ENCODE results near the gene RBKS.

Gene RBKS

GRCh38 chr2:27907547-27907946 is 17.4 kb upstream of the RBKS start:
- Histone ChIP-seq H3K27ac (replicated peaks) (no peak overlapping the region), H3K27me3 (ENCODE audit: insufficient read depth, poor library complexity, severe bottlenecking) (no peaks in the 10 kb centered on the region), H3K4me3 (replicated peaks; ENCODE audit: insufficient read depth, low read length) (no peak overlapping the region)
- DNase-seq (ENCODE audit: low read depth in 1 of 2, low spot score in 1 of 2), result no peak
- TF ChIP-seq SPI1 (IDR thresholded peaks at IDR 0.05; ENCODE audit: borderline replicate concordance, low read depth) (no peak), GABPA (IDR thresholded peaks at IDR 0.05; ENCODE audit: low read depth) (no peak), REST (IDR thresholded peaks at IDR 0.05; ENCODE audit: insufficient replicate concordance, low read depth) (no peak), CTCF (IDR thresholded peaks at IDR 0.05; ENCODE audit: insufficient read depth, low read length) (no peak), POLR2AphosphoS5 (IDR thresholded peaks at IDR 0.05; ENCODE audit: low read depth) (no peak)

GRCh38 chr2:27906074-27906473 is 15.9 kb upstream of the RBKS start:
- no peak for TF ChIP-seq CTCF (IDR thresholded peaks at IDR 0.05; ENCODE audit: insufficient read depth, low read length)
- TF ChIP-seq POLR2AphosphoS5 (IDR thresholded peaks at IDR 0.05; ENCODE audit: low read depth), result no peak
- H3K27ac ChIP-seq (replicated peaks), result no peak overlapping the region
- no peak overlapping the region for H3K4me3 ChIP-seq (replicated peaks; ENCODE audit: insufficient read depth, low read length)
- no peaks in the 10 kb centered on the region for H3K27me3 ChIP-seq (ENCODE audit: insufficient read depth, poor library complexity, severe bottlenecking)
- no peak for DNase-seq (ENCODE audit: low read depth in 1 of 2, low spot score in 1 of 2)

GRCh38 chr2:27904405-27904665 is 14.1 kb upstream of the RBKS start:
- no peak for DNase-seq (ENCODE audit: low read depth in 1 of 2, low spot score in 1 of 2)
- no peak overlapping the region for H3K4me3 ChIP-seq (replicated peaks; ENCODE audit: insufficient read depth, low read length)
- H3K27ac ChIP-seq (replicated peaks), result no peak overlapping the region
- H3K27me3 ChIP-seq (ENCODE audit: insufficient read depth, poor library complexity, severe bottlenecking), result no peaks in the 10 kb centered on the region
- TF ChIP-seq GABPA (IDR thresholded peaks at IDR 0.05; ENCODE audit: low read depth) (no peak), REST (IDR thresholded peaks at IDR 0.05; ENCODE audit: insufficient replicate concordance, low read depth) (no peak), POLR2AphosphoS5 (IDR thresholded peaks at IDR 0.05; ENCODE audit: low read depth) (no peak), SPI1 (IDR thresholded peaks at IDR 0.05; ENCODE audit: borderline replicate concordance, low read depth) (no peak), CTCF (IDR thresholded peaks at IDR 0.05; ENCODE audit: insufficient read depth, low read length) (no peak)

- no peak overlapping the region for H3K4me3 ChIP-seq (replicated peaks; ENCODE audit: insufficient read depth, low read length)
- H3K27ac ChIP-seq (replicated peaks), result no peak overlapping the region
- no peak for DNase-seq (ENCODE audit: low read depth in 1 of 2, low spot score in 1 of 2)
- TF ChIP-seq GABPA (IDR thresholded peaks at IDR 0.05; ENCODE audit: low read depth) (no peak), SPI1 (IDR thresholded peaks at IDR 0.05; ENCODE audit: borderline replicate concordance, low read depth) (no peak), POLR2AphosphoS5 (IDR thresholded peaks at IDR 0.05; ENCODE audit: low read depth) (no peak), CTCF (IDR thresholded peaks at IDR 0.05; ENCODE audit: insufficient read depth, low read length) (no peak), REST (IDR thresholded peaks at IDR 0.05; ENCODE audit: insufficient replicate concordance, low read depth) (no peak)
- no peaks in the 10 kb centered on the region for H3K27me3 ChIP-seq (ENCODE audit: insufficient read depth, poor library complexity, severe bottlenecking)
Measured at GRCh38 chr2:27903649-27904404, 13.6 kb upstream of the RBKS start.

All from HL-60 (cell line).